CD14-positive monocyte (primary cell): Measurements from ENCODE around the gene PRDX6. TPM values are rescaled to one million over a fixed set of nuclear protein-coding genes. Genes with fewer than 3 reads are reported as not detected.

Experiments
- DNase-seq, 3 donors: peaks; one replicate each; pipeline ENCODE4 v3.0.0-alpha.2; 2011 to 2022
- H2AFZ ChIP-seq: 2 replicates; pipeline ENCODE4 v1.6.0; 2012; ENCODE audit warnings: mild to moderate bottlenecking, low read depth, low read length, inconsistent platforms; ENCODE audit not compliant: insufficient read depth, poor library complexity, severe bottlenecking
- H3K27ac ChIP-seq, 2 donors: 1 replicate in 1 of 2; 2 replicates in 1 of 2; pipeline ENCODE4 v1.5.1; 2012 to 2013; ENCODE audit warnings: low read length in 2 of 2, control low read depth in 1 of 2, inconsistent platforms in 1 of 2, low read depth in 1 of 2, mild to moderate bottlenecking in 1 of 2
- H3K27me3 ChIP-seq, 2 donors: one replicate each; pipeline versions ENCODE4 v1.6.0 to v1.6.1; 2011 to 2013; ENCODE audit warnings: low read length in 2 of 2; ENCODE audit not compliant: control insufficient read depth in 2 of 2, insufficient read depth in 2 of 2
- H3K36me3 ChIP-seq, 2 donors: replicated peaks in 1 of 2; 1 replicate in 1 of 2; 2 replicates in 1 of 2; pipeline versions ENCODE4 v1.5.1 to v1.6.1; 2012 to 2013; ENCODE audit warnings: low read length in 2 of 2, control low read depth in 1 of 2, inconsistent platforms in 1 of 2, mild to moderate bottlenecking in 1 of 2; ENCODE audit not compliant: insufficient read depth in 2 of 2, control insufficient read depth in 1 of 2
- H3K4me1 ChIP-seq, 2 donors: 1 replicate in 1 of 2; 2 replicates in 1 of 2; pipeline versions ENCODE4 v1.5.1 to v1.6.1; 2012 to 2013; ENCODE audit warnings: low read length in 2 of 2, control low read depth in 1 of 2, inconsistent platforms in 1 of 2, mild to moderate bottlenecking in 1 of 2, moderate library complexity in 1 of 2; ENCODE audit not compliant: insufficient read depth in 2 of 2, control insufficient read depth in 1 of 2
- H3K4me2 ChIP-seq: replicated peaks from 2 replicates; pipeline ENCODE3; 2012; ENCODE audit warnings: low read length, moderate library complexity, mild to moderate bottlenecking; ENCODE audit not compliant: poor library complexity, severe bottlenecking; ENCODE audit errors: extremely low read depth
- H3K4me3 ChIP-seq, 3 experiments: fragments of 200-600 bp in 1 of 3; sonication (generic) in 1 of 3; replicated peaks in 1 of 3; 1 replicate in 2 of 3; 2 replicates in 1 of 3; pipeline ENCODE4 v1.5.1; 2011 to 2013; ENCODE audit warnings: low read length in 3 of 3, mild to moderate bottlenecking in 3 of 3, control low read depth in 2 of 3, low read depth in 2 of 3, inconsistent platforms in 1 of 3, moderate library complexity in 1 of 3
- H3K79me2 ChIP-seq: 2 replicates; pipeline ENCODE4 v1.6.0; 2012; ENCODE audit warnings: mild to moderate bottlenecking, control low read depth, inconsistent platforms, low read length, moderate library complexity; ENCODE audit not compliant: insufficient read depth
- H3K9ac ChIP-seq: 2 replicates; pipeline ENCODE4 v1.6.0; 2017; ENCODE audit warnings: low read length, mild to moderate bottlenecking; ENCODE audit not compliant: insufficient read depth, poor library complexity, severe bottlenecking
- H3K9me3 ChIP-seq, 2 donors: replicated peaks in 1 of 2; 1 replicate in 1 of 2; 2 replicates in 1 of 2; pipeline versions ENCODE4 v1.5.1 to v1.6.1; 2012 to 2013; ENCODE audit warnings: low read length in 2 of 2, control low read depth in 1 of 2; ENCODE audit not compliant: control insufficient read depth in 1 of 2, insufficient read depth in 1 of 2
- H4K20me1 ChIP-seq: 2 replicates; pipeline ENCODE4 v1.6.0; 2012; ENCODE audit warnings: mild to moderate bottlenecking, low read length, control low read depth, moderate library complexity; ENCODE audit not compliant: insufficient read depth
- H3K27ac Mint-ChIP-seq, 7 donors: one replicate each; pipeline ENCODE4 v1.8.0; 2020; ENCODE audit warnings: mild to moderate bottlenecking in 7 of 7, mixed read lengths in 7 of 7, moderate library complexity in 6 of 7, inconsistent platforms in 2 of 7
- H3K27me3 Mint-ChIP-seq, 3 donors: one replicate each; pipeline ENCODE4 v1.8.0; 2021 to 2022; ENCODE audit warnings: low read depth in 3 of 3, mild to moderate bottlenecking in 3 of 3, mixed read lengths in 3 of 3, moderate library complexity in 3 of 3, inconsistent platforms in 1 of 3
- H3K36me3 Mint-ChIP-seq, 2 donors: one replicate each; pipeline ENCODE4 v1.8.0; 2020; ENCODE audit warnings: mixed read lengths in 2 of 2, inconsistent platforms in 1 of 2, mild to moderate bottlenecking in 1 of 2
- H3K4me1 Mint-ChIP-seq: one replicate; pipeline ENCODE4 v1.8.0; 2020; ENCODE audit warnings: mild to moderate bottlenecking, mixed read lengths
- H3K4me3 Mint-ChIP-seq, 2 donors: one replicate each; pipeline ENCODE4 v1.8.0; 2020; ENCODE audit warnings: mild to moderate bottlenecking in 2 of 2, mixed read lengths in 2 of 2, moderate library complexity in 1 of 2
- H3K9me3 Mint-ChIP-seq, 7 donors: one replicate each; pipeline ENCODE4 v1.8.0; 2020 to 2022; ENCODE audit warnings: mixed read lengths in 7 of 7, mild to moderate bottlenecking in 6 of 7, moderate library complexity in 6 of 7, inconsistent platforms in 2 of 7
- WGBS: methylation state at CpG from one replicate; pipeline ENCODE4 v1.1.5; 2013; ENCODE audit warnings: missing lambda C conversion rate; ENCODE audit not compliant: insufficient coverage; 5-methylcytosine and 5-hydroxymethylcytosine counted together
- intact Hi-C, 2 donors: fragments of 100-400 bp; cut with micrococcal nuclease; formaldehyde crosslinking; loops; one replicate each; pipeline versions ENCODE4 v1.15.0 to v1.15.1; 2023
- polyA plus RNA-seq, 3 donors: library from polyadenylated mRNA; depleted of rRNA in 1 of 3; unstranded in 2 of 3; stranded (reverse) in 1 of 3; fragments of 300-500 nt in 2 of 3; fragments of >200 nt in 1 of 3; fragmentation: Illumina TruSeq in 2 of 3; gene quantifications; 1 replicate in 2 of 3; 2 replicates in 1 of 3; pipeline ENCODE4 v1.2.3, GENCODE V29; 2012 to 2021
- TF ChIP-seq, protein P1 (sequence below): fragments of 200-600 bp; IDR thresholded peaks from one replicate; pipeline ENCODE4 v1.8.0; 2022; ENCODE audit warnings: antibody characterized with exemption, mild to moderate bottlenecking

The PRDX6 gene
- polyA plus RNA-seq, 3 donors, result 89.5 to 142 (median 119) TPM

DNA sequence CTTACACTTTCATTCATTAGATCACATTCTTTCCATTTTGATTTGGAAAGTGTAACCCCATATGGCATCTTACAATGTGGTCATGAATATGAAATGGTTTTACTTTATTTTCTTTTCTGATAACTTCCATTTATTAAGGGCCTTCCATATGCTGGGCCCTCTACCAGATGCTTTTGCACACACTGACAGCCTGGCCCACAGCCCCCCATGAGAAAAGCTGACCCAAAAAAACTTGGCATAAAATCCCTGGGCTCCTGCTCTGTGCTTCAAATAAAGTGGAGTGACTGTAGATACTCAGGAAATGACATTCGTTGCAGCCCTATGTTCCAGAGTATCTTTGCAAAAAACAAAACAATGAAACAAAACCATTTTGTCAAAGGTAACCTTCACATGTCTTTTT lies 48.8 kb downstream of the PRDX6 start:
- Histone ChIP-seq H3K27ac (no peak overlapping the region), H3K4me2 (no peak overlapping the region), H4K20me1 (no peaks in the 10 kb centered on the region), H2AFZ (no peak overlapping the region), H3K27me3 (no peaks in the 10 kb centered on the region), H3K36me3 (no peaks in the 10 kb centered on the region), H3K4me1 (no peaks in the 10 kb centered on the region), H3K79me2 (no peaks in the 10 kb centered on the region), H3K4me3 (no peak overlapping the region), H3K9ac (no peak overlapping the region), H3K9me3 (no peaks in the 10 kb centered on the region)
- Mint-ChIP-seq H3K27me3 (no peaks in the 10 kb centered on the region), H3K36me3 (no peaks in the 10 kb centered on the region), H3K4me1 (no peaks in the 10 kb centered on the region), H3K9me3 (peaks cover 0 to 6% (median 0%) of the 10 kb centered on the region in 7 donors), H3K4me3 (no peak overlapping the region), H3K27ac (no peak overlapping the region)
- no peak for DNase-seq
- intact Hi-C loops, result no loop called here
- WGBS, result no CpG with 5 or more reads among the region's 1 CpG
- TF ChIP-seq, protein P1, sequence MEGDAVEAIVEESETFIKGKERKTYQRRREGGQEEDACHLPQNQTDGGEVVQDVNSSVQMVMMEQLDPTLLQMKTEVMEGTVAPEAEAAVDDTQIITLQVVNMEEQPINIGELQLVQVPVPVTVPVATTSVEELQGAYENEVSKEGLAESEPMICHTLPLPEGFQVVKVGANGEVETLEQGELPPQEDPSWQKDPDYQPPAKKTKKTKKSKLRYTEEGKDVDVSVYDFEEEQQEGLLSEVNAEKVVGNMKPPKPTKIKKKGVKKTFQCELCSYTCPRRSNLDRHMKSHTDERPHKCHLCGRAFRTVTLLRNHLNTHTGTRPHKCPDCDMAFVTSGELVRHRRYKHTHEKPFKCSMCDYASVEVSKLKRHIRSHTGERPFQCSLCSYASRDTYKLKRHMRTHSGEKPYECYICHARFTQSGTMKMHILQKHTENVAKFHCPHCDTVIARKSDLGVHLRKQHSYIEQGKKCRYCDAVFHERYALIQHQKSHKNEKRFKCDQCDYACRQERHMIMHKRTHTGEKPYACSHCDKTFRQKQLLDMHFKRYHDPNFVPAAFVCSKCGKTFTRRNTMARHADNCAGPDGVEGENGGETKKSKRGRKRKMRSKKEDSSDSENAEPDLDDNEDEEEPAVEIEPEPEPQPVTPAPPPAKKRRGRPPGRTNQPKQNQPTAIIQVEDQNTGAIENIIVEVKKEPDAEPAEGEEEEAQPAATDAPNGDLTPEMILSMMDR, result no peak

DNA sequence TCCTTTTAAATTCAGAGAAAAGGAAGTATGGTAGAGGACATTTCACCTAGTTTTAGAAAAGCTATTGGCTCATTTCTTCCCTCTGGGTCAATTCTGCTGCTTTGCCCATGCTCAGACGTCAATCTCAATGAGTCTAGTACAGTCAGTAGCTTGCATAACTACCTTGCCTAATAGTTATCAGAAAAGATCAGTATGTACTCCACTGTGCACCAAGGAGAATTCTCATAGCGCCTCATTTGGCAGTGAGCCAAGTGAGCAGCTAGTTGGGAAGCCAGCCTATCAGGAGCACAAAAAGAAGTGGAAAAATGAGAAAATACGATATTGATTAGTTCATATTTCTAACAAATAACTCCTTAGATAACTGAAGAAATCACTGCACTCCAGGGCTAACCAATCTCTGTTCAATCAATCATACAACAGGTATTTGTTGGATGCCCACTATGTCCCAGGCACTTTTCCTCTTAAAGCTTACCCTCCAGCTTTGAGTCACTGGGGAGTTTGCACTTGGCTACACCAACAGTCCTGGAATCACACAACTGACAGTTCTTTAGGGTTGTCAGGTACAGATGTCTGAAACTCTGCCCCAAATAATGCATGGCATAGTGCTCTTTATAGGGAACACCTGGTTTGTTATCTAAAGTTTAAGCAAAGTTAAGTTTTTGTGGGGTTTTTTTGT lies 50.2 kb downstream of the PRDX6 start:
- no peak overlapping the region for H3K4me2 ChIP-seq
- Mint-ChIP-seq H3K4me1 (peaks cover 1% of the 10 kb centered on the region), H3K9me3 (peaks cover 0 to 3% (median 0%) of the 10 kb centered on the region in 7 donors), H3K4me3 (no peak overlapping the region), H3K27me3 (no peaks in the 10 kb centered on the region), H3K27ac (no peak overlapping the region), H3K36me3 (no peaks in the 10 kb centered on the region)
- no peaks in the 10 kb centered on the region for H3K9me3 ChIP-seq
- no peak overlapping the region for H2AFZ ChIP-seq
- H3K79me2 ChIP-seq, result no peaks in the 10 kb centered on the region
- no peak overlapping the region for H3K9ac ChIP-seq
- H3K4me3 ChIP-seq, result no peak overlapping the region
- TF ChIP-seq, protein P1, result no peak
- no peaks in the 10 kb centered on the region for H3K27me3 ChIP-seq
- DNase-seq, result no peak
- 83% methylated on average over 1 of the region's 3 CpGs for WGBS
- no peaks in the 10 kb centered on the region for H4K20me1 ChIP-seq
- H3K36me3 ChIP-seq, result no peaks in the 10 kb centered on the region
- no peak overlapping the region for H3K27ac ChIP-seq
- intact Hi-C loops, result no loop called here
- no peaks in the 10 kb centered on the region for H3K4me1 ChIP-seq
